GM12878 (cell line): ENCODE data around the gene IFIT2. TPM values are rescaled to one million over a fixed set of nuclear protein-coding genes. Genes with fewer than 3 reads are reported as not detected.

ENCODE experiments used
- ATAC-seq: fragments of 200-7000 bp; cut with Tn5 transposase; 3 replicates; pipeline ENCODE4 v1.9.1; 2020; ENCODE audit warnings: mild to moderate bottlenecking, moderate library complexity
- BruUV-seq: library from RNA; stranded (reverse); fragments of 400-500 nt; replicated peaks from 2 replicates; lab custom pipeline; 2021; lab: Mats Ljungman, UMichigan
- CTCF ChIA-PET: fragments of 300-600 bp; sonication (Branson Sonifier 250); formaldehyde crosslinking; extraction: SDS; loops from one replicate; lab custom pipeline; 2021; ENCODE audit warnings: inconsistent platforms; lab: Yijun Ruan, JAX
- POLR2A ChIA-PET: fragments of 350-600 bp; formaldehyde crosslinking; extraction: SDS; loops from one replicate; lab custom pipeline; 2021; ENCODE audit warnings: inconsistent platforms; lab: Charles Lee
- RAD21 ChIA-PET: fragments of 300-600 bp; sonication (Branson Sonifier 250); formaldehyde crosslinking; loops from one replicate; lab custom pipeline; 2023; ENCODE audit warnings: antibody characterized with exemption; ENCODE audit not compliant: unreplicated experiment; lab: Charles Lee
- SMC1A ChIA-PET: fragments of 300-600 bp; sonication (Branson Sonifier 250); formaldehyde crosslinking; loops from one replicate; lab custom pipeline; 2023; ENCODE audit not compliant: unreplicated experiment, uncharacterized antibody; lab: Charles Lee
- DNase-seq: peaks from one replicate; pipeline ENCODE4 v3.0.0-alpha.2; 2011; ENCODE audit warnings: low read depth, low spot score
- FAIRE-seq: peaks from 3 replicates; lab custom pipeline; 2011; peaks lifted over from hg19 to GRCh38; lab: Jason Lieb, UNC
- H2AFZ ChIP-seq: 2 replicates; pipeline ENCODE4 v1.6.0; 2011; ENCODE audit warnings: low read depth, low read length, control low read depth; ENCODE audit not compliant: control insufficient read depth
- H3K27ac ChIP-seq: 2 replicates; pipeline ENCODE4 v1.5.1; 2011; ENCODE audit warnings: control low read depth; ENCODE audit not compliant: control insufficient read depth, insufficient read depth
- H3K27me3 ChIP-seq, 2 experiments: replicated peaks in 1 of 2; 2 replicates each; pipeline versions ENCODE4 v1.6.0 to v1.6.1; 2011; ENCODE audit warnings: low read length in 1 of 2; ENCODE audit not compliant: control insufficient read depth in 2 of 2, insufficient read depth in 2 of 2
- H3K36me3 ChIP-seq, 2 experiments: 2 replicates each; pipeline ENCODE4 v1.5.1; 2011; ENCODE audit warnings: low read length in 1 of 2; ENCODE audit not compliant: control insufficient read depth in 2 of 2, insufficient read depth in 2 of 2
- H3K4me1 ChIP-seq: 2 replicates; pipeline ENCODE4 v1.6.1; 2011; ENCODE audit warnings: mild to moderate bottlenecking, low read length, moderate library complexity, mixed read lengths; ENCODE audit not compliant: control insufficient read depth, insufficient read depth
- H3K4me2 ChIP-seq: 2 replicates; pipeline ENCODE4 v1.6.0; 2011; ENCODE audit warnings: control low read depth; ENCODE audit not compliant: control insufficient read depth, insufficient read depth
- H3K4me3 ChIP-seq: fragments of 200-600 bp; sonication (generic); 2 replicates; pipeline ENCODE4 v1.5.1; 2016
- H3K79me2 ChIP-seq: 2 replicates; pipeline ENCODE4 v1.6.0; 2011; ENCODE audit warnings: low read length; ENCODE audit not compliant: control insufficient read depth, insufficient read depth
- H3K9ac ChIP-seq: 2 replicates; pipeline ENCODE4 v1.8.0; 2011; ENCODE audit warnings: low read length, control low read depth, mixed read lengths; ENCODE audit not compliant: control insufficient read depth, insufficient read depth
- H3K9me3 ChIP-seq: replicated peaks from 3 replicates; pipeline ENCODE4 v1.5.1; 2011; ENCODE audit warnings: mild to moderate bottlenecking, low read length; ENCODE audit not compliant: control insufficient read depth, insufficient read depth
- H4K20me1 ChIP-seq: 2 replicates; pipeline ENCODE4 v1.6.0; 2011; ENCODE audit not compliant: control insufficient read depth, insufficient read depth
- ATF3 ChIP-seq: IDR thresholded peaks from 2 replicates; pipeline ENCODE4 v1.6.1; 2011; ENCODE audit warnings: low read depth, mild to moderate bottlenecking, low read length, moderate library complexity, borderline replicate concordance; ENCODE audit errors: extremely low read depth
- EZH2 ChIP-seq: IDR thresholded peaks from 2 replicates; pipeline ENCODE4 v1.6.1; 2012; ENCODE audit warnings: low read depth, mild to moderate bottlenecking, control low read depth, inconsistent platforms, low read length, borderline replicate concordance; ENCODE audit not compliant: control insufficient read depth
- JUND ChIP-seq: IDR thresholded peaks from 2 replicates; pipeline ENCODE4 v1.6.1; 2012; ENCODE audit warnings: low read depth, mild to moderate bottlenecking, low read length, improper control_type of control experiment, moderate library complexity
- KLF5 ChIP-seq: fragments of 450-650 bp; IDR thresholded peaks from 2 replicates; pipeline ENCODE4 v1.6.1; 2014; ENCODE audit warnings: mild to moderate bottlenecking; ENCODE audit not compliant: partially characterized antibody
- MYC ChIP-seq: IDR thresholded peaks from 2 replicates; pipeline ENCODE4 v1.6.1; 2011; ENCODE audit warnings: mild to moderate bottlenecking, low read length, moderate library complexity, inconsistent platforms; ENCODE audit not compliant: insufficient read depth, insufficient replicate concordance, insufficient read length, severe bottlenecking
- NR2C1 ChIP-seq: fragments of 450-650 bp; IDR thresholded peaks from 2 replicates; pipeline ENCODE4 v1.6.1; 2017; ENCODE audit warnings: antibody characterized with exemption, mild to moderate bottlenecking, moderate library complexity
- NR2F1 ChIP-seq: fragments of 450-650 bp; conservative IDR thresholded peaks from 2 replicates; pipeline ENCODE4 v1.6.1; 2017; ENCODE audit warnings: mild to moderate bottlenecking
- POLR2A ChIP-seq: IDR thresholded peaks from 2 replicates; pipeline ENCODE4 v1.6.1; 2011; ENCODE audit warnings: low read depth, mild to moderate bottlenecking, low read length
- POLR2AphosphoS5 ChIP-seq: IDR thresholded peaks from 2 replicates; pipeline ENCODE4 v1.6.1; 2011; ENCODE audit warnings: mild to moderate bottlenecking, low read length, inconsistent platforms
- RUNX3 ChIP-seq: IDR thresholded peaks from 2 replicates; pipeline ENCODE4 v1.6.1; 2012; ENCODE audit warnings: low read length, inconsistent platforms
- YBX1 ChIP-seq: fragments of 450-650 bp; IDR thresholded peaks from 2 replicates; pipeline ENCODE4 v1.6.1; 2016; ENCODE audit warnings: antibody characterized with exemption
- YY1 ChIP-seq: IDR thresholded peaks from 2 replicates; pipeline ENCODE4 v1.6.1; 2011; ENCODE audit warnings: low read depth, mild to moderate bottlenecking, low read length
- ZZZ3 ChIP-seq: IDR thresholded peaks from 2 replicates; pipeline ENCODE4 v1.6.1; 2011; ENCODE audit warnings: low read depth; ENCODE audit not compliant: control insufficient read depth, insufficient read length
- whole genome bisulfite sequencing: methylation state at CpG from one replicate; pipeline ENCODE4 v1.1.6; 2016; ENCODE audit warnings: low lambda C conversion rate; ENCODE audit not compliant: insufficient replicate concordance, insufficient coverage; ENCODE audit errors: missing lambda C conversion rate; 5-methylcytosine and 5-hydroxymethylcytosine counted together
- in situ Hi-C: fragments of 300-500 bp; cut with MboI; formaldehyde crosslinking; loops from 9 replicates; pipeline ENCODE4 v1.14.3; 2018; ENCODE audit warnings: mixed read lengths
- intact Hi-C: fragments of 100-400 bp; cut with micrococcal nuclease; formaldehyde crosslinking; loops from one replicate; pipeline ENCODE4 v1.14.2; 2022; ENCODE audit not compliant: unreplicated experiment
- polyA plus RNA-seq, 11 experiments: library from polyadenylated mRNA; depleted of rRNA in 4 of 11; unstranded in 6 of 11; stranded (reverse) in 5 of 11; fragments of >200 nt; fragmentation: Nextera tagmentation in 4 of 11; fragmentation: Illumina TruSeq in 1 of 11; extraction: Ambion mirVana in 4 of 11; extraction: Trizol in 1 of 11; gene quantifications; 1 replicate in 1 of 11; 2 replicates in 10 of 11; pipeline versions ENCODE4 v1.2.1 to v1.2.3, GENCODE V29; 2011 to 2016; ENCODE audit warnings: inconsistent platforms in 2 of 11, missing spikeins in 2 of 11, low read depth in 1 of 11
- total RNA-seq, 4 experiments: library from RNA; depleted of rRNA in 3 of 4; stranded (reverse); fragments of >200 nt in 3 of 4; fragmentation: Illumina TruSeq in 1 of 4; extraction: Trizol in 1 of 4; gene quantifications; 2 replicates each; pipeline versions ENCODE4 v1.2.1 to v1.2.3, GENCODE V29; 2013 to 2021

Gene IFIT2
- total and polyA plus RNA-seq, 10 of the 15 experiments (the other 5 are each of a cell fraction or from before 2014, with no cell fraction given) = 5.2 to 14.8 (median 9.7) TPM

GRCh38 chr10:89341649-89342048 lies 39.8 kb downstream of the IFIT2 start:
- BruUV-seq = no TSS peak
- no peak overlapping the region for H3K4me2 ChIP-seq
- no peak overlapping the region for H2AFZ ChIP-seq
- no peak overlapping the region for H3K27ac ChIP-seq
- H3K9ac ChIP-seq = no peak overlapping the region
- no peak for ATAC-seq
- POLR2A ChIA-PET = interaction anchor here (2.0 kb wide), 1 partner anchor 10 kb away, joined by 5 read pairs; no protein-coding TSS in a partner anchor
- FAIRE-seq = no peak
- 94% methylated on average over 3 of the region's 3 CpGs for WGBS
- H3K9me3 ChIP-seq = no peaks in the 10 kb centered on the region
- in situ Hi-C loops = no loop called here
- no peak overlapping the region for H3K4me3 ChIP-seq
- H3K79me2 ChIP-seq = peaks cover 2% of the 10 kb centered on the region
- RAD21 ChIA-PET = no interaction called here
- DNase-seq = no peak
- H4K20me1 ChIP-seq = no peaks in the 10 kb centered on the region
- CTCF ChIA-PET = interaction anchor here (3.9 kb wide), 1 partner anchor 27 kb away, joined by 19 read pairs; no protein-coding TSS in a partner anchor
- H3K36me3 ChIP-seq = peaks cover 6 to 22% of the 10 kb centered on the region in 2 experiments
- no peaks in the 10 kb centered on the region for H3K4me1 ChIP-seq
- TF ChIP-seq ZZZ3 (no peak), YBX1 (no peak)
- SMC1A ChIA-PET = interaction anchor here (1.0 to 3.4 kb wide), 3 partner anchors 27 to 47 kb away, joined by 3 to 21 read pairs (median 3); partner anchors contain the start of gene IFIT2
- no peaks in the 10 kb centered on the region for H3K27me3 ChIP-seq
- intact Hi-C loops = no loop called here

DNA sequence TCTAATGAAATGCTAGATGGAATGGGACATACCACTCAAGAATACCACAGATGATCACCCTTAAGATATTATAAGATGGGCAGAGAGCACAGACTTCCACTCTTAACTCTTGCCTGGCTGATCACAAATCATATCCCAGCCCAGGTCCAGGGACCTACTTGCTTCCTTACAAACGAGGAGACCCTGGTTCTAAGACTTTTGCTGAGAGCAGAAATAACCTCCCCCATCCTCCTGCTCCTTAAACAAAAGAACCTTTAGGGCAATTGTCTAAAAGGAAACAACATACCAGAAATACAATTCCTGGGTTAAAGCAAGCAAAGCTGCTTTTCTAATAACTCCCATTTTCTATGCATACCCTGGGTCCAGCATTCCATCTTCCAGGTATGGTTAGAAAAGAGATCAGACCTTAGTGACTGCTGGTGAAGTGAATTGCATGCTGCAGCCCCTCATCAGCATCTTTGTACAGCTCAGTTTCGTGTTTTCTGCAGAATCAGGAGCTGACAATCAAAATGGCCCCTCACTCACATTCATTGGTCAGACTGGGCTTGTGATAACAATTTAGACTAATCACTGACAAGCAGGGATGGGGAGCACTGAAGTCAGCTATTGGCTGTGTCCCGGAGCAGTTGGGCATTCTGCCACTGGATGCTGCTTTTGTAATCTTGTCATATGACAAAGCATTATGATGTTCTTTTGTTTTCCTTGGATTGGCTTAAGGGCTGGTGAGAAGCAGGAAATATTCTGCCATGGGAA lies 40.5 kb downstream of the IFIT2 start:
- H3K27ac ChIP-seq = no peak overlapping the region
- H3K9ac ChIP-seq = no peak overlapping the region
- ChIA-PET SMC1A (interaction anchor here (1.0 to 3.4 kb wide), 5 partner anchors 10 to 48 kb away, joined by 3 to 21 read pairs (median 3); no protein-coding TSS in a partner anchor), CTCF (interaction anchor here (1.2 to 3.9 kb wide), 2 partner anchors 26 to 125 kb away, joined by 3 to 19 read pairs; no protein-coding TSS in a partner anchor), RAD21 (no interaction called here)
- no peak for FAIRE-seq
- H3K4me3 ChIP-seq = no peak overlapping the region
- H2AFZ ChIP-seq = no peak overlapping the region
- no peak overlapping the region for H3K4me2 ChIP-seq
- intact Hi-C loops = no loop called here
- BruUV-seq = no TSS peak
- DNase-seq = no peak
- in situ Hi-C loops = no loop called here
- TF ChIP-seq JUND = no peak
- no peak for TF ChIP-seq KLF5
- TF ChIP-seq NR2C1 = no peak
- no peak for TF ChIP-seq EZH2
- no peak for TF ChIP-seq RUNX3
- TF ChIP-seq NR2F1 = no peak
- TF ChIP-seq POLR2AphosphoS5 = peak; percentile 54; the same call in 1 of the 2 replicates
- no peak for TF ChIP-seq ATF3
- TF ChIP-seq YY1 = 0 out of 2 replicates have a peak, but pooled peaks have one; percentile 23
- no peak for TF ChIP-seq MYC
- TF ChIP-seq POLR2A = 0 out of 2 replicates have a peak, but pooled peaks have one; percentile 37
- TF ChIP-seq, all 136 proteins: peak for 3
- Histone ChIP-seq H3K27me3 (no peaks in the 10 kb centered on the region), H3K4me1 (peaks cover 5% of the 10 kb centered on the region), H3K36me3 (peaks cover 6 to 22% of the 10 kb centered on the region in 2 experiments), H4K20me1 (no peaks in the 10 kb centered on the region), H3K79me2 (peaks cover 2% of the 10 kb centered on the region), H3K9me3 (no peaks in the 10 kb centered on the region)
- peak; percentile 25; the same call in 2 of the 3 replicates for ATAC-seq
- 50% methylated on average over 3 of the region's 3 CpGs for WGBS
- POLR2A ChIA-PET = interaction anchor here (2.0 kb wide), 1 partner anchor 9 kb away, joined by 5 read pairs; no protein-coding TSS in a partner anchor
